Measurements from ENCODE around the gene TRIM77. TPM values are rescaled to one million over a fixed set of nuclear protein-coding genes. Genes with fewer than 3 reads are reported as not detected.
"Not testable (repeated sequence)": the region's sequence is repeated elsewhere in the genome, so short reads cannot be mapped to it uniquely, and the experiment has no call there.

TRIM77 gene, protein sequence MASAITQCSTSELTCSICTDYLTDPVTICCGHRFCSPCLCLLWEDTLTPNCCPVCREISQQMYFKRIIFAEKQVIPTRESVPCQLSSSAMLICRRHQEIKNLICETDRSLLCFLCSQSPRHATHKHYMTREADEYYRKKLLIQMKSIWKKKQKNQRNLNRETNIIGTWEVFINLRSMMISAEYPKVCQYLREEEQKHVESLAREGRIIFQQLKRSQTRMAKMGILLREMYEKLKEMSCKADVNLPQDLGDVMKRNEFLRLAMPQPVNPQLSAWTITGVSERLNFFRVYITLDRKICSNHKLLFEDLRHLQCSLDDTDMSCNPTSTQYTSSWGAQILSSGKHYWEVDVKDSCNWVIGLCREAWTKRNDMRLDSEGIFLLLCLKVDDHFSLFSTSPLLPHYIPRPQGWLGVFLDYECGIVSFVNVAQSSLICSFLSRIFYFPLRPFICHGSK
- total RNA-seq (2022) (not detected in 2 replicates), Bru-seq, nascent RNA (not detected), BruChase-seq, experiment 1, labeled RNA remaining after a 6-hour chase (not detected), BruChase-seq, experiment 2, labeled RNA remaining after a 2-hour chase (not detected)
- long read RNA-seq = 0 reads

DNA sequence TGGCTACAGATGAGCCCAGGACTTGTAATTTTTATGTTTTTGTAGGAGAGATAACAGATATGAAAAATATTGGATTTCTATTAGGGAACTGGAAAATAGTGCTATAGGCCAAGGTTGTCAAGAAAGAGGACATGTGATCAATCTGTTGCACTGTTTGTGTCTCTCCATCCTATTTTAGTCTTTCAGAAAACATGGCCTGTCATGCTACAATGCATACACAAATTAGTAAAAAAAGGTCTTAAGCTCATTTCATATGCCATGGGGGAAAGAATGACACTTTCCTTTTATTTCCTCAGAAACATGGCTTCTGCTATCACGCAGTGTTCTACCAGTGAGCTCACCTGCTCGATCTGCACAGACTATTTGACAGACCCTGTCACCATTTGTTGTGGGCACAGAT, at the start of gene TRIM77:
Gene TRIM77 (plus strand): TSS at position 301 of the 400 bp plus-strand sequence. CDS start 0 bp downstream, at position 301.
- H3K4me3 Mint-ChIP-seq (ENCODE audit: low read depth, unreplicated experiment); H3K36me3 Mint-ChIP-seq (ENCODE audit: insufficient read depth, unreplicated experiment); H3K27ac Mint-ChIP-seq (ENCODE audit: unreplicated experiment); DNase-seq; BruUV-seq (replicated peaks); H3K27me3 Mint-ChIP-seq (ENCODE audit: unreplicated experiment); intact Hi-C loops (cut with micrococcal nuclease; ENCODE audit: unreplicated experiment); H3K4me1 Mint-ChIP-seq (ENCODE audit: low read depth, unreplicated experiment); H3K9me3 Mint-ChIP-seq (ENCODE audit: low read depth, unreplicated experiment); CTCF ChIA-PET: not testable (repeated sequence)

DNA sequence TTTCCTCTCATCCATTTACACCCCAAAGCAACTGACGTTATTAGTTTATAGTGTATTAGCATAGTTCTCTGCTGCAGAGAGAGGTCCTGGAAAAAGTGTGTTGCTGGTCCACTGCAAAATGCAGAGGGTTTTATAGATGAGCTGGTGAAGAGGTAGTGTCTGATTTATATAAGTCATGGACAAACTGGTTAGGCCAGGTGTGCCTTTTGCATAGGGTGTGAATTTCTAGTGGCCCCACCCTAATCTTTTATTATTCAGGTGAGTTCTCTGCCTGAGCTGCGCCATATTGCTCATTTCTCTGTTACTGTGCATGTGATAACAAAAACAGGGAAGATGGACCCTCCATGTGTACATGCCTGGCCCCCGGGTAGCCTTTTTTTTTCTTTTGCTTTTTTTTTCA, 43.1 kb upstream of the TRIM77 start:
- TF ChIP-seq, protein P1, sequence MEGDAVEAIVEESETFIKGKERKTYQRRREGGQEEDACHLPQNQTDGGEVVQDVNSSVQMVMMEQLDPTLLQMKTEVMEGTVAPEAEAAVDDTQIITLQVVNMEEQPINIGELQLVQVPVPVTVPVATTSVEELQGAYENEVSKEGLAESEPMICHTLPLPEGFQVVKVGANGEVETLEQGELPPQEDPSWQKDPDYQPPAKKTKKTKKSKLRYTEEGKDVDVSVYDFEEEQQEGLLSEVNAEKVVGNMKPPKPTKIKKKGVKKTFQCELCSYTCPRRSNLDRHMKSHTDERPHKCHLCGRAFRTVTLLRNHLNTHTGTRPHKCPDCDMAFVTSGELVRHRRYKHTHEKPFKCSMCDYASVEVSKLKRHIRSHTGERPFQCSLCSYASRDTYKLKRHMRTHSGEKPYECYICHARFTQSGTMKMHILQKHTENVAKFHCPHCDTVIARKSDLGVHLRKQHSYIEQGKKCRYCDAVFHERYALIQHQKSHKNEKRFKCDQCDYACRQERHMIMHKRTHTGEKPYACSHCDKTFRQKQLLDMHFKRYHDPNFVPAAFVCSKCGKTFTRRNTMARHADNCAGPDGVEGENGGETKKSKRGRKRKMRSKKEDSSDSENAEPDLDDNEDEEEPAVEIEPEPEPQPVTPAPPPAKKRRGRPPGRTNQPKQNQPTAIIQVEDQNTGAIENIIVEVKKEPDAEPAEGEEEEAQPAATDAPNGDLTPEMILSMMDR (IDR thresholded peaks at IDR 0.05; ENCODE audit: unreplicated experiment) = no peak
- CTCF ChIA-PET = no interaction called here
- no peak overlapping the region for H3K27ac Mint-ChIP-seq (ENCODE audit: unreplicated experiment)
- BruUV-seq (replicated peaks) = no TSS peak
- no peak overlapping the region for H3K4me3 Mint-ChIP-seq (ENCODE audit: low read depth, unreplicated experiment)
- H3K9me3 Mint-ChIP-seq (ENCODE audit: low read depth, unreplicated experiment) = no peaks in the 10 kb centered on the region
- no peaks in the 10 kb centered on the region for H3K36me3 Mint-ChIP-seq (ENCODE audit: insufficient read depth, unreplicated experiment)
- H3K27me3 Mint-ChIP-seq (ENCODE audit: unreplicated experiment) = no peaks in the 10 kb centered on the region
- intact Hi-C loops (cut with micrococcal nuclease; ENCODE audit: unreplicated experiment) = no loop called here
- H3K4me1 Mint-ChIP-seq (ENCODE audit: low read depth, unreplicated experiment) = no peaks in the 10 kb centered on the region
- DNase-seq = no peak

DNA sequence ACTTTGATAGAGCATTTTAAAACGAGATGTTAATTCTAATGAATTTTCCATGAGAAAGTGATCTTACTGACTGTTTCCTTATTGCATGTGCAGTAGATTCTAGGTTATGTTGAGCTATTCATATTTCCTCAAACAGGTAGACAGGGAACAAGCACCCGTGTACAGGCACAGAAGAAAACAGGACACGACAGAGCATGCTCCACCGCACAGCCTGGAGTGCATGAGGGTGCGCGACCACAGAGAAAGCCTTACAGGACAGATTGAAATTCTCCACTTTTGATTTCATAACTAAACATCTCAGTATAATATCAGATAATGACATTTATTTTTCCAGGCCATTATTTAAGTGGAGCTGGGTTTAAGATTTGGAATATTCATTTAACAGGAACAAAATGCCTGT, 41.9 kb upstream of the TRIM77 start:
- H3K4me1 Mint-ChIP-seq (ENCODE audit: low read depth, unreplicated experiment); H3K27me3 Mint-ChIP-seq (ENCODE audit: unreplicated experiment); BruUV-seq (replicated peaks); H3K9me3 Mint-ChIP-seq (ENCODE audit: low read depth, unreplicated experiment); H3K27ac Mint-ChIP-seq (ENCODE audit: unreplicated experiment); CTCF ChIA-PET; intact Hi-C loops (cut with micrococcal nuclease; ENCODE audit: unreplicated experiment); DNase-seq; H3K4me3 Mint-ChIP-seq (ENCODE audit: low read depth, unreplicated experiment); H3K36me3 Mint-ChIP-seq (ENCODE audit: insufficient read depth, unreplicated experiment): not testable (repeated sequence)

DNA sequence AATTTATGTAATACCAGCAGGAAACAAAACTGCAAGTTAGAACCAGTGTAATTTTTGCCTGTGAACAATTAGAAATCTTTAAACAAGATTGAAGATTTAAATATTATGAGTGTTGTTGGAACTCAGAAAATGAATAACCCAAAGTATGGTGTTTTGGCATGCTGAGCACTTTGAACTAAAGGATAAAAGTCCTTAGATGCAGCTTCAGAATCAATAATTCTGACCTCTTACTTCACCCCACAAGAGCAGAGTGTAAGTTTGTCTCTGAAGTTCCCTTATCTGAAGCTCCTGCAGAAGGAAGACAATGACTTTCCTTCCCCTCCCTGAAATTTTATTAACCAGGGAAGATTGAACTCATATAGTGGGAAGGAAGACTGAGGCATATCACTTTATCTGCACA, 40.5 kb upstream of the TRIM77 start:
- BruUV-seq (replicated peaks); intact Hi-C loops (cut with micrococcal nuclease; ENCODE audit: unreplicated experiment); H3K27ac Mint-ChIP-seq (ENCODE audit: unreplicated experiment); DNase-seq; H3K4me1 Mint-ChIP-seq (ENCODE audit: low read depth, unreplicated experiment); H3K27me3 Mint-ChIP-seq (ENCODE audit: unreplicated experiment); H3K4me3 Mint-ChIP-seq (ENCODE audit: low read depth, unreplicated experiment); CTCF ChIA-PET; H3K36me3 Mint-ChIP-seq (ENCODE audit: insufficient read depth, unreplicated experiment); H3K9me3 Mint-ChIP-seq (ENCODE audit: low read depth, unreplicated experiment): not testable (repeated sequence)

DNA sequence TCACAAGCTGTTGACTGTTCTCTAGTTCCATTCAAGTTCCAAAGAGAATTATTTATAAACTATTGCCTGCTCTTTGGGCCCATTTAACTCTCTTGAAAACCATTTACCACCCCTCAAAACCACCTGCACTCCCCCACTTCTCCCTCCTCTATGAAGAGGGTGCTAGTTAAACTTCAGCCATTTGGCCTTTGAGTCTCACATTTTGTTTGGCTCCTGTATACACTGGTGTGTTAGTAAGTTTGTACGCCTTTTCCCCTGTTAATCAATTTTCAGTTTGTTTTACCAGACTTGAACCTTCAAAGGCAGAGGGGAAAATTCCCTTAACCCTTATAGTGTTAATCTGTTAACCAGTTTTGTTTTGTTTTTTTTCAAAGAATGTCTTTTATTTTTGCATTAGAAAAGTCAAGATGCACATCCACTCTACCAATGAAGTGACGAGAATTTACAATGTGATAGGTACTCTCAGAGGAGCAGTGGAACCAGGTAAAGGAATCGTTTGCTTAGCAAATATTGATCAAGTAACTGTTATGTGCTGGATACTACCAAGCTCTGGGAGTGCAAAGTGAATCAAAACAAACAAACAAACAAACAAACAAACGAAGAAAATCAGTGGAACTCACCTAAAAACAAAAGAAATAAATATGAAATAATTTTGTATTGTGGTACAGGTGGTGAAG, 40.0 kb upstream of the TRIM77 start:
- BruUV-seq (replicated peaks); H3K27ac Mint-ChIP-seq (ENCODE audit: unreplicated experiment); DNase-seq; intact Hi-C loops (cut with micrococcal nuclease; ENCODE audit: unreplicated experiment); CTCF ChIA-PET; H3K9me3 Mint-ChIP-seq (ENCODE audit: low read depth, unreplicated experiment); H3K4me1 Mint-ChIP-seq (ENCODE audit: low read depth, unreplicated experiment); H3K36me3 Mint-ChIP-seq (ENCODE audit: insufficient read depth, unreplicated experiment); H3K27me3 Mint-ChIP-seq (ENCODE audit: unreplicated experiment); H3K4me3 Mint-ChIP-seq (ENCODE audit: low read depth, unreplicated experiment): not testable (repeated sequence)

DNA sequence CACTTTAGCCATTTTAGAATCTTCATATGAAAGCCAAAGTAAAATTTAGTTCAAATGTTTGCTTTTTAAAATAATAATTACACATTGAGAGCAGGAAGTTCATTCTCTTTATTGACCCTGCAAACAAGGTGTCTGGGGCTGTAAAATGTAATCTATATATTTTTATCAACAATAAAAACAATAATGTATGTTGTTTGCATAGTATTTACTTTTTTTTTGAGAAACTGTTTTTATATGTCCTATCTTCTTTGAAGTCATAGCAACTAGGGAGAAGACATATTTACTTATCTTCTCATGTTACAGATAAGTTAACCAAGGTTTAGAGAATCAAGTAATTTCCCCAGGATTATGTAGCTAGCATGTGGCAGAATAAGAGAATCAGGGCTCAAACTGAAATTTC, 37.6 kb upstream of the TRIM77 start:
- H3K4me1 Mint-ChIP-seq (ENCODE audit: low read depth, unreplicated experiment); H3K9me3 Mint-ChIP-seq (ENCODE audit: low read depth, unreplicated experiment); intact Hi-C loops (cut with micrococcal nuclease; ENCODE audit: unreplicated experiment); DNase-seq; BruUV-seq (replicated peaks); H3K27ac Mint-ChIP-seq (ENCODE audit: unreplicated experiment); H3K27me3 Mint-ChIP-seq (ENCODE audit: unreplicated experiment); H3K36me3 Mint-ChIP-seq (ENCODE audit: insufficient read depth, unreplicated experiment); H3K4me3 Mint-ChIP-seq (ENCODE audit: low read depth, unreplicated experiment); CTCF ChIA-PET: not testable (repeated sequence)

DNA sequence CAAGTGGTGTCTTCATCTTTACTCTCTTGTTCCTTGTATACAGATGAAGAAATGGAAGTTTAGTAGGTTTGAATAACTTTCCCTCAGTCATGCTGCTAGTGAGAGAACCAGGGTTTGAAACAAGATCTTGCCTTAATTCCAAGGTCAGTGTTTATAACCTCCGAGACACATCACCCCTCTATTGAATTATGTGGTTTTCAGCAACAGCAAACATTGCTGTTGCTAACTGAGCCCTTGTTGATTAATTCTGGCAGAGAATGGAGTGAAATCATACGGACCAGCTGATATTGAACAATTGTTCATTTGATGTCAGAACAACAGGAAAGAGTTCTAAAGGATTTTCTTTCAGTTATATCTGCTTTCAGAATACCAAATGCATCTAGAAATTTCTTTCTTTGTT, 36.7 kb upstream of the TRIM77 start:
- H3K27ac Mint-ChIP-seq (ENCODE audit: unreplicated experiment); H3K27me3 Mint-ChIP-seq (ENCODE audit: unreplicated experiment); H3K4me3 Mint-ChIP-seq (ENCODE audit: low read depth, unreplicated experiment); H3K36me3 Mint-ChIP-seq (ENCODE audit: insufficient read depth, unreplicated experiment); DNase-seq; intact Hi-C loops (cut with micrococcal nuclease; ENCODE audit: unreplicated experiment); H3K9me3 Mint-ChIP-seq (ENCODE audit: low read depth, unreplicated experiment); H3K4me1 Mint-ChIP-seq (ENCODE audit: low read depth, unreplicated experiment); CTCF ChIA-PET; BruUV-seq (replicated peaks): not testable (repeated sequence)

DNA sequence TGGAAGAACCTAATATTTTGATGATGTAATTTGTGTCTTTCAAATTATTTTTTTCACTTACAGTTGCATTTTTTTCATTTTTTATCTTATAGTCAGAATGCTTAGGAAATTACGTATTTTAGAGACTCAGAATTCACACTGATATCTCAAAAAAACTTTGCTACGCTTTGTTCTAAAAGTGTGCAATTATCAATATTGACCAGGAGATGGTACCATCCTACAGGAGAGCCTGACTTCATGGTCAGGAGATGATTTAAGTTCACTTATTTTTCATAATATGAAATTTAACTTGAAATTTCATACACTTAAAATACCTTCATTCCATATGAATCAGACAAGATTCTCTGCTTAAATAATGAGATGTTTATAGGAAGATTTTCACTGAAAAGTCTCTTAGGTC, 34.7 kb upstream of the TRIM77 start:
- BruUV-seq (replicated peaks) = not testable (repeated sequence)
- intact Hi-C loops (cut with micrococcal nuclease; ENCODE audit: unreplicated experiment) = loop anchor here (5.0 kb wide), 1 partner anchor 437 kb away; no protein-coding TSS in a partner anchor

DNA sequence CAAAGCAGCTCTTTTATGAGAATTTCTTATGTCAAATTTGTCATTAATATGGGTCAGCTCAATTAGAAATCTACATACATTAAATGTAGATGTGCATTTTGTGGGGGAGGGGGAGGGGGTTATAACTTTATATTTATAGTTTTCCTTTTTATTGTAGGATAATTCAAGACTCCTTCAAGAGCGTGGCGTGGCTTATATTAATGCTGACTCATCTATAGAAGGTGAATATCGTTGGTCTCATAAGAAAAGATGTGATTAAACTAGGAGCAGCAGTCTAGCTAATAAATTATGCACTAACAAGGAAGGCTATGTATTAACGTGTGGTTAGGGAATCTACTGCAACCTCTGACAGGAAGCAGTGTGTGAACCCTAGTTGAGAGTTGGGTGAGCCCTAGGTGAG, 34.2 kb upstream of the TRIM77 start:
- CTCF ChIA-PET = interaction anchor here (0.6 to 1.2 kb wide), 2 partner anchors 437 to 471 kb away, joined by 3 to 8 read pairs; no protein-coding TSS in a partner anchor

More for the DNA sequence above, 34.7 kb upstream of the TRIM77 start:
- H3K36me3 Mint-ChIP-seq (ENCODE audit: insufficient read depth, unreplicated experiment); H3K4me1 Mint-ChIP-seq (ENCODE audit: low read depth, unreplicated experiment); H3K9me3 Mint-ChIP-seq (ENCODE audit: low read depth, unreplicated experiment); H3K27ac Mint-ChIP-seq (ENCODE audit: unreplicated experiment); H3K27me3 Mint-ChIP-seq (ENCODE audit: unreplicated experiment); H3K4me3 Mint-ChIP-seq (ENCODE audit: low read depth, unreplicated experiment); DNase-seq: not testable (repeated sequence)
- CTCF ChIA-PET = interaction anchor here (0.6 to 1.2 kb wide), 2 partner anchors 438 to 471 kb away, joined by 3 to 8 read pairs; no protein-coding TSS in a partner anchor

More for the DNA sequence above, 34.2 kb upstream of the TRIM77 start:
- H3K4me1 Mint-ChIP-seq (ENCODE audit: low read depth, unreplicated experiment); BruUV-seq (replicated peaks); DNase-seq; H3K9me3 Mint-ChIP-seq (ENCODE audit: low read depth, unreplicated experiment); H3K27ac Mint-ChIP-seq (ENCODE audit: unreplicated experiment); H3K27me3 Mint-ChIP-seq (ENCODE audit: unreplicated experiment); H3K36me3 Mint-ChIP-seq (ENCODE audit: insufficient read depth, unreplicated experiment); H3K4me3 Mint-ChIP-seq (ENCODE audit: low read depth, unreplicated experiment): not testable (repeated sequence)
- intact Hi-C loops (cut with micrococcal nuclease; ENCODE audit: unreplicated experiment) = loop anchor here (5.0 kb wide), 1 partner anchor 436 kb away; no protein-coding TSS in a partner anchor
